ENCODE measurements around the gene TRPM5. TPM values are rescaled to one million over a fixed set of nuclear protein-coding genes. Genes with fewer than 3 reads are reported as not detected.

Gene TRPM5
- total and polyA plus RNA-seq, 2 of the 8 experiments (the other 6 are each of a cell fraction or from before 2014, with no cell fraction given) = 0.02 TPM; not detected in 1

DNA sequence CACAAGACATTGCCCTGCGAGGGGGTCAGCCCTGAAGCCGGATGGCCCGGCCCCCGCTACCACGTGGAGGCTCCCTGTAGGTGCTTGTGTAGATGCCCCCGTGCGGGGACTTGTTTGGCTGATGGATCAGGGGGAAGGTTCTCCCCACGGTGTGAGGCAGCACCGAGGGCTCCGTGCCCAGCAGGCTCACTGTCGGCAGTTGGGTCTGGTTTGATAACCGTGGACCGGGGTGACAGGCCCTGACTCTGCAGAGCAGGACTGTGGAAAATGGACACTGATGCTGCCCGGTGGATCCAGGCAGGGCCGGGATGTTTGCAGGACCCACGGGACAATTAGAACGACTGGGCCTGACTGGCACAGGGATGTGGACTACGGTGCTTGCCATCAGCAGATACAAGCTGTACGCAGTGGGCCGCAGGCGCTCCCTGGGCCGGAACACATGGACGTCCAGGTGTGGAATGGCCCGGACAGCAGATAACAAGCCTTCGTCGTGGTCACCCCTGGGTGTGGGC is 19.5 kb upstream of the TRPM5 start (continued):
- TF ChIP-seq, protein P1, sequence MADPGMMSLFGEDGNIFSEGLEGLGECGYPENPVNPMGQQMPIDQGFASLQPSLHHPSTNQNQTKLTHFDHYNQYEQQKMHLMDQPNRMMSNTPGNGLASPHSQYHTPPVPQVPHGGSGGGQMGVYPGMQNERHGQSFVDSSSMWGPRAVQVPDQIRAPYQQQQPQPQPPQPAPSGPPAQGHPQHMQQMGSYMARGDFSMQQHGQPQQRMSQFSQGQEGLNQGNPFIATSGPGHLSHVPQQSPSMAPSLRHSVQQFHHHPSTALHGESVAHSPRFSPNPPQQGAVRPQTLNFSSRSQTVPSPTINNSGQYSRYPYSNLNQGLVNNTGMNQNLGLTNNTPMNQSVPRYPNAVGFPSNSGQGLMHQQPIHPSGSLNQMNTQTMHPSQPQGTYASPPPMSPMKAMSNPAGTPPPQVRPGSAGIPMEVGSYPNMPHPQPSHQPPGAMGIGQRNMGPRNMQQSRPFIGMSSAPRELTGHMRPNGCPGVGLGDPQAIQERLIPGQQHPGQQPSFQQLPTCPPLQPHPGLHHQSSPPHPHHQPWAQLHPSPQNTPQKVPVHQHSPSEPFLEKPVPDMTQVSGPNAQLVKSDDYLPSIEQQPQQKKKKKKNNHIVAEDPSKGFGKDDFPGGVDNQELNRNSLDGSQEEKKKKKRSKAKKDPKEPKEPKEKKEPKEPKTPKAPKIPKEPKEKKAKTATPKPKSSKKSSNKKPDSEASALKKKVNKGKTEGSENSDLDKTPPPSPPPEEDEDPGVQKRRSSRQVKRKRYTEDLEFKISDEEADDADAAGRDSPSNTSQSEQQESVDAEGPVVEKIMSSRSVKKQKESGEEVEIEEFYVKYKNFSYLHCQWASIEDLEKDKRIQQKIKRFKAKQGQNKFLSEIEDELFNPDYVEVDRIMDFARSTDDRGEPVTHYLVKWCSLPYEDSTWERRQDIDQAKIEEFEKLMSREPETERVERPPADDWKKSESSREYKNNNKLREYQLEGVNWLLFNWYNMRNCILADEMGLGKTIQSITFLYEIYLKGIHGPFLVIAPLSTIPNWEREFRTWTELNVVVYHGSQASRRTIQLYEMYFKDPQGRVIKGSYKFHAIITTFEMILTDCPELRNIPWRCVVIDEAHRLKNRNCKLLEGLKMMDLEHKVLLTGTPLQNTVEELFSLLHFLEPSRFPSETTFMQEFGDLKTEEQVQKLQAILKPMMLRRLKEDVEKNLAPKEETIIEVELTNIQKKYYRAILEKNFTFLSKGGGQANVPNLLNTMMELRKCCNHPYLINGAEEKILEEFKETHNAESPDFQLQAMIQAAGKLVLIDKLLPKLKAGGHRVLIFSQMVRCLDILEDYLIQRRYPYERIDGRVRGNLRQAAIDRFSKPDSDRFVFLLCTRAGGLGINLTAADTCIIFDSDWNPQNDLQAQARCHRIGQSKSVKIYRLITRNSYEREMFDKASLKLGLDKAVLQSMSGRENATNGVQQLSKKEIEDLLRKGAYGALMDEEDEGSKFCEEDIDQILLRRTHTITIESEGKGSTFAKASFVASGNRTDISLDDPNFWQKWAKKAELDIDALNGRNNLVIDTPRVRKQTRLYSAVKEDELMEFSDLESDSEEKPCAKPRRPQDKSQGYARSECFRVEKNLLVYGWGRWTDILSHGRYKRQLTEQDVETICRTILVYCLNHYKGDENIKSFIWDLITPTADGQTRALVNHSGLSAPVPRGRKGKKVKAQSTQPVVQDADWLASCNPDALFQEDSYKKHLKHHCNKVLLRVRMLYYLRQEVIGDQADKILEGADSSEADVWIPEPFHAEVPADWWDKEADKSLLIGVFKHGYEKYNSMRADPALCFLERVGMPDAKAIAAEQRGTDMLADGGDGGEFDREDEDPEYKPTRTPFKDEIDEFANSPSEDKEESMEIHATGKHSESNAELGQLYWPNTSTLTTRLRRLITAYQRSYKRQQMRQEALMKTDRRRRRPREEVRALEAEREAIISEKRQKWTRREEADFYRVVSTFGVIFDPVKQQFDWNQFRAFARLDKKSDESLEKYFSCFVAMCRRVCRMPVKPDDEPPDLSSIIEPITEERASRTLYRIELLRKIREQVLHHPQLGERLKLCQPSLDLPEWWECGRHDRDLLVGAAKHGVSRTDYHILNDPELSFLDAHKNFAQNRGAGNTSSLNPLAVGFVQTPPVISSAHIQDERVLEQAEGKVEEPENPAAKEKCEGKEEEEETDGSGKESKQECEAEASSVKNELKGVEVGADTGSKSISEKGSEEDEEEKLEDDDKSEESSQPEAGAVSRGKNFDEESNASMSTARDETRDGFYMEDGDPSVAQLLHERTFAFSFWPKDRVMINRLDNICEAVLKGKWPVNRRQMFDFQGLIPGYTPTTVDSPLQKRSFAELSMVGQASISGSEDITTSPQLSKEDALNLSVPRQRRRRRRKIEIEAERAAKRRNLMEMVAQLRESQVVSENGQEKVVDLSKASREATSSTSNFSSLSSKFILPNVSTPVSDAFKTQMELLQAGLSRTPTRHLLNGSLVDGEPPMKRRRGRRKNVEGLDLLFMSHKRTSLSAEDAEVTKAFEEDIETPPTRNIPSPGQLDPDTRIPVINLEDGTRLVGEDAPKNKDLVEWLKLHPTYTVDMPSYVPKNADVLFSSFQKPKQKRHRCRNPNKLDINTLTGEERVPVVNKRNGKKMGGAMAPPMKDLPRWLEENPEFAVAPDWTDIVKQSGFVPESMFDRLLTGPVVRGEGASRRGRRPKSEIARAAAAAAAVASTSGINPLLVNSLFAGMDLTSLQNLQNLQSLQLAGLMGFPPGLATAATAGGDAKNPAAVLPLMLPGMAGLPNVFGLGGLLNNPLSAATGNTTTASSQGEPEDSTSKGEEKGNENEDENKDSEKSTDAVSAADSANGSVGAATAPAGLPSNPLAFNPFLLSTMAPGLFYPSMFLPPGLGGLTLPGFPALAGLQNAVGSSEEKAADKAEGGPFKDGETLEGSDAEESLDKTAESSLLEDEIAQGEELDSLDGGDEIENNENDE (IDR thresholded peaks at IDR 0.05; ENCODE audit: insufficient replicate concordance, low read length) = no peak
- TF ChIP-seq NANOG (IDR thresholded peaks at IDR 0.05; ENCODE audit: insufficient read depth, low read depth, low read length, poor library complexity, severe bottlenecking) (no peak), SUZ12 (IDR thresholded peaks at IDR 0.05; ENCODE audit: low read length) (no peak)

Data from H1 (cell line).